GM10266 (cell line): Measurements from ENCODE around the gene PPP1R2B.
"Not testable (repeated sequence)": the region's sequence is repeated elsewhere in the genome, so short reads cannot be mapped to it uniquely, and the experiment has no call there.

Experiments
- DNase-seq: peaks from one replicate; pipeline ENCODE4 v3.0.0; 2012; ENCODE audit errors: extremely low spot score
- TF ChIP-seq, protein P1 (sequence below): IDR thresholded peaks from 2 replicates; pipeline ENCODE4 v1.5.1; 2012; ENCODE audit warnings: mild to moderate bottlenecking, low read depth; ENCODE audit not compliant: control insufficient read depth, insufficient read depth; ENCODE audit errors: missing control alignments

PPP1R2B gene

DNA sequence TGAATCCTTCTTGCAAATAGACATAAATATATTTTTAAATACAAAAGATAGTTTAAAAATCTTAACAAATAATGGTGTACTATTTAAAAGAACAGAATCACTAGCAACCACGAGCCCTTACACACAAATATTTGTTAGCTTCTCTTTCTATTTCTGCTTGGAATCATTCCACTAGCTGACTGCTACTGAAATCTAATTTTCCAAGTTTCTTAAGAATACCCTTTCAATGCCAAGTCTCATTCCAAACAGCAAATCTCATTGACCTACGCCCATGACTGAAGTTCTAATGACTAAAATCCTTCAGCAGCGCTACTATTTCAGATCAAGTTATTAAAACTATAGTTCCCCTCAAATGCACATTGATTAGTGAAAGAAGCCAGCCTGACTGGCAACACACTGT, 13.2 kb upstream of the PPP1R2B start:
- TF ChIP-seq, protein P1, sequence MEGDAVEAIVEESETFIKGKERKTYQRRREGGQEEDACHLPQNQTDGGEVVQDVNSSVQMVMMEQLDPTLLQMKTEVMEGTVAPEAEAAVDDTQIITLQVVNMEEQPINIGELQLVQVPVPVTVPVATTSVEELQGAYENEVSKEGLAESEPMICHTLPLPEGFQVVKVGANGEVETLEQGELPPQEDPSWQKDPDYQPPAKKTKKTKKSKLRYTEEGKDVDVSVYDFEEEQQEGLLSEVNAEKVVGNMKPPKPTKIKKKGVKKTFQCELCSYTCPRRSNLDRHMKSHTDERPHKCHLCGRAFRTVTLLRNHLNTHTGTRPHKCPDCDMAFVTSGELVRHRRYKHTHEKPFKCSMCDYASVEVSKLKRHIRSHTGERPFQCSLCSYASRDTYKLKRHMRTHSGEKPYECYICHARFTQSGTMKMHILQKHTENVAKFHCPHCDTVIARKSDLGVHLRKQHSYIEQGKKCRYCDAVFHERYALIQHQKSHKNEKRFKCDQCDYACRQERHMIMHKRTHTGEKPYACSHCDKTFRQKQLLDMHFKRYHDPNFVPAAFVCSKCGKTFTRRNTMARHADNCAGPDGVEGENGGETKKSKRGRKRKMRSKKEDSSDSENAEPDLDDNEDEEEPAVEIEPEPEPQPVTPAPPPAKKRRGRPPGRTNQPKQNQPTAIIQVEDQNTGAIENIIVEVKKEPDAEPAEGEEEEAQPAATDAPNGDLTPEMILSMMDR = no peak

DNA sequence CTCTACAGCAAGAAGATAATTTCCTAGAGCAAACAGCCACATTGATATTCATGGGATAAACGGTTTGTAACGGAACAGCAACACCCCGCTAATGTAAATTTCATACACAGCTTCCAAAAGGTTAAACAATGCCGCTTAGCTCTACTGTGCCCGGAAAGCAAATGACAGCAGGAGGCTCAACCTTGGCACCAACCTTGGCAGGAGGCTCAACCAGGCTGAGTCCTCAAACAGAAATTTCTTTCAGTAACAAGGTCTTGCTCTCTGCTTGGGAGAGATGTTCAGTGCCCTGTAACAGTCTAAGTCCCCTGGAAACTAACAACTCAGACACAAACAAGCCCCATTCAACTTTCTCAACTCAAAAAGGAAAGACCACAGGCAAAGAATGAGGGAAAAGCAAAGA, 11.1 kb upstream of the PPP1R2B start:
- TF ChIP-seq, protein P1 = no peak

More for the DNA sequence above, 13.2 kb upstream of the PPP1R2B start:
- no peak for DNase-seq

DNA sequence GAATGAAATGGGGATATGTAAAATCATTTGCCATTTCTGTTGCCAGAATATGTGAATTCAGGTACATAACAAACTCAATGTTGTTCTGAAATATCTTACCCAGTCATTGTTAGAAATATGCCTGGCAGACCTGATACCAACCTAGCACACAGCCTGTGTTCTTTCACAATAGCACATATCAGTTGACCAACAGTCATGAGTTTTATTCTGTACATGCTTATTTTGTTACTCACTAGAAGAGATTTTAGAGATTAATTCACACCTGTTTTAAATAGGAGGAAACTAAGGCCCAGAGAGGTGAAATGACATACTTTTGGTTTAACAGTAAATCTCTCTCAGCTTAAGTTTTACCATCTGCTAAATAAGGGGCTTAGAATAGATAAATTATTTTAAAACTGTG, 8.4 kb upstream of the PPP1R2B start:
- TF ChIP-seq, protein P1 = no peak
- DNase-seq = no peak

More for the DNA sequence above, 11.1 kb upstream of the PPP1R2B start:
- no peak for DNase-seq

DNA sequence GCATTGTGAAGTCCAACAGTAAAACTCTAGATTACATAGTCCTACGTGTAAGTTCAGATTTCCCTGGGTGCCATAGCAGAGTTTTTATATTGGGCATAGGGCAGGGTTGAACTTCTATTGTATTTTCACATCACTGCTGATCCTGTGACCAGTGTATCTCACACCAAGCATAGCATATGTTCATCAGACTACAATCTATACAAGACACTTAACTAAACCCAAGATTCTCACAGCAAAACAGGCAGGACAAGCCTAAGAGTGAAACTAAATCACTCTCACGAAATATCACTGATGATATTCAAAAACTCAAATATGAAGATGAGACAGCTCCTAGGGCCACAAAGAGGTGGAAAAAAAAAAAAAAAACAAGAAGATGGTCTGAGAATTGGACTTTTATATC, 3.2 kb upstream of the PPP1R2B start:
- no peak for DNase-seq
- TF ChIP-seq, protein P1 = no peak

DNA sequence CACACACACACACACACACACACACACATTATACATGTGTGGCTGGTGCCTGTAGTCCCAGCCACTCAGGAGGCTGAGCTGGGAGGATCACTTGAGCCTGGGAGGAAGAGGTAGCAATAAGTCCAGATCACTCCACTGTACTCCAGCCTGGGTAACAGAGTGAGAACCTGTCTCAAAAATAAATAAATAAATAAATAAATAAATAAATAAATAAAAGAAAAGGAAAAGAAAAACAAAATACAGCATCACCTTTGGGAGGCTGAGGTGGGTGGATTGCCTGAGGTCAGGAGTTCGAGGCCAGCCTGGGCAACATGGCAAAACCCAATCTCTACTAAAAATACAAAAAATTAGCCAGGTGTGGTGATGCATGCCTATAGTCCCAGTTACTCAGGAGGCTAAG, 1.6 kb upstream of the PPP1R2B start:
- not testable (repeated sequence) for DNase-seq

DNA sequence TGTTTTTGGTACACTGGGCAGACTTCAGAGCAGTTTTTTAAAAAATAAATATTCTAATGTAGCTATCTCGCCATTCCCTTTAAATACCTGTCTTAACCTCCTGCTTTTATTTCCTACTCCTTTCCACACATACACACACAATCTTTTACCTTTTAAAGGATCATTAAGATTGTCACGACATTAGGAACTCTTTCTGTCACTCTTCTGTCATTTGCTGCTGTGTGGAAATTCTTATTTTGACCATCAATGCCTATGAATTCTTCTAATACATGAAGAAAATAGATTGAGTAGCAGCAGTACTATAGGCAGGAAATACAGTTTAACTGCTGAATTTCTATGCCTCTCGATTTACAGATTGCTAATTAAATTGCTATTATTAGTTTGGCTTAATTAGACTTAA, 1.8 kb downstream of the PPP1R2B start:
- TF ChIP-seq, protein P1 = no peak
- no peak for DNase-seq

DNA sequence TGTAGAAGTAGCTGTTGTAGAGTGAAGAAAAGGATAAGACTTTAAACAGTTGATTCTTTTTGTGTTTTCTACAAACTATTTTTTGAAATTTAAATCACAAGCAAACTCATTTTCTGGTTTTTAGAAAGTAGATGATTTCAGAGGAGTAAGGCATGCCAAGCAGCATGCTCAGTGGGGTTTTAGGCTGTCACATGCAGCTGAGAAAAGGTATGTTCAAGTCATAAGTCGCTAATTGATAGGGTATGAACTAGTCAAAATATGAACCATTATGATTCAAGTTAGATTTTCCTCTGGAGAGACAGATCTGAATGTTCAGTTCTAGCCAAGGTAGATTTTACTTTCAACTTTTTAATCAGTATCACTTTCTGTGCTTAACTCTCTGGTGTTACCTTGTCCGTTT, 3.0 kb downstream of the PPP1R2B start:
- DNase-seq = not testable (repeated sequence)

DNA sequence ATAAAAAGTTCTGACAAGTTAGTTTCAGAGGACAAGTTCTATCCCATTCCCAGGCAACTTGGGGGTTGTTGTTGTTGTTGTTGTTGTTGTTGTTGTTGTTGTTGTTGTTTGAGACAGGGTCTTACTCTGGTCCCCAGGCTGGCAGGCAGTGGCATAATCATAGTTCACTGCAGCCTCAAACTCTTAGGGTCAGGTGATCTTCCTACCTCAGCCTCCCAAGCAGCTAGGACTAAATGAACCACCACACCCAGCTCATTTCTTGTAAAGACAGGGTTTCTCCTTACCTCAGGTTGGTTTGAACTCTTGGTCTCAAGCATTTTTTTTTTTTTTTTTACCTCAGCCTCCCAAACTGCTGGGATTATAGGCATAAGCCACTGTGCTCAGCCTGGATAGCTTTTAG, 15.3 kb downstream of the PPP1R2B start:
- TF ChIP-seq, protein P1 = no peak
- DNase-seq = no peak
